IMR-90 (cell line): Measurements from ENCODE around the gene PTGER2. TPM values are rescaled to one million over a fixed set of nuclear protein-coding genes. Genes with fewer than 3 reads are reported as not detected.

ENCODE experiments used
- ATAC-seq: fragments of 200-7000 bp; cut with Tn5 transposase; 2 replicates; pipeline ENCODE4 v1.9.1; 2020; ENCODE audit warnings: low read depth, mild to moderate bottlenecking, moderate library complexity
- BruUV-seq: library from RNA; stranded (reverse); fragments of 400-500 nt; replicated peaks from 2 replicates; lab custom pipeline; 2021; lab: Mats Ljungman, UMichigan
- CTCF ChIA-PET: fragments of 300-600 bp; formaldehyde crosslinking; extraction: SDS; loops from one replicate; lab custom pipeline; 2021; ENCODE audit warnings: antibody characterized with exemption; lab: Yijun Ruan, JAX
- POLR2A ChIA-PET: fragments of 300-600 bp; sonication (Branson Sonifier 250); formaldehyde crosslinking; loops from one replicate; lab custom pipeline; 2022; ENCODE audit warnings: antibody characterized with exemption; ENCODE audit not compliant: unreplicated experiment; lab: Charles Lee
- DNase-seq: peaks from one replicate; pipeline ENCODE4 v3.0.0; 2013
- H2AFZ ChIP-seq: replicated peaks from 2 replicates; pipeline ENCODE3; 2013; ENCODE audit warnings: low read length, mild to moderate bottlenecking; ENCODE audit not compliant: poor library complexity
- H2AK5ac ChIP-seq: 2 replicates; pipeline ENCODE4 v1.6.1; 2013; ENCODE audit warnings: low read depth, low read length, inconsistent platforms
- H2AK9ac ChIP-seq: replicated peaks from 2 replicates; pipeline ENCODE3; 2013; ENCODE audit warnings: mild to moderate bottlenecking, low read depth, low read length, moderate library complexity; ENCODE audit not compliant: poor library complexity
- H2BK120ac ChIP-seq: 2 replicates; pipeline ENCODE4 v1.6.1; 2013; ENCODE audit warnings: low read depth, low read length, inconsistent platforms
- H2BK15ac ChIP-seq: 3 replicates; pipeline ENCODE4 v1.6.1; 2013; ENCODE audit warnings: low read depth, low read length, inconsistent platforms
- H2BK20ac ChIP-seq: 2 replicates; pipeline ENCODE4 v1.6.1; 2013; ENCODE audit warnings: low read depth, mild to moderate bottlenecking, inconsistent platforms, low read length, moderate library complexity
- H2BK5ac ChIP-seq: 2 replicates; pipeline ENCODE4 v1.6.1; 2013; ENCODE audit warnings: mild to moderate bottlenecking, low read depth, low read length, inconsistent platforms; ENCODE audit not compliant: poor library complexity, severe bottlenecking
- H3K14ac ChIP-seq: replicated peaks from 2 replicates; pipeline ENCODE4 v1.6.1; 2013; ENCODE audit warnings: low read depth, low read length, inconsistent platforms
- H3K18ac ChIP-seq: 2 replicates; pipeline ENCODE4 v1.6.1; 2013; ENCODE audit warnings: low read depth, low read length, control low read depth
- H3K23ac ChIP-seq: 2 replicates; pipeline ENCODE4 v1.6.1; 2013; ENCODE audit warnings: low read depth, low read length, inconsistent platforms
- H3K27ac ChIP-seq: 2 replicates; pipeline ENCODE4 v1.5.1; 2013; ENCODE audit warnings: mild to moderate bottlenecking, control low read depth, low read length; ENCODE audit not compliant: insufficient read depth
- H3K27me3 ChIP-seq: 2 replicates; pipeline ENCODE4 v1.6.1; 2013; ENCODE audit warnings: low read length; ENCODE audit not compliant: control insufficient read depth, insufficient read depth
- H3K36me3 ChIP-seq: 2 replicates; pipeline ENCODE4 v1.6.1; 2013; ENCODE audit warnings: low read length, mixed read lengths; ENCODE audit not compliant: control insufficient read depth, insufficient read depth
- H3K4ac ChIP-seq: 2 replicates; pipeline ENCODE4 v1.6.1; 2013; ENCODE audit warnings: low read depth, low read length, inconsistent platforms
- H3K4me1 ChIP-seq: 2 replicates; pipeline ENCODE4 v1.6.1; 2013; ENCODE audit warnings: low read length, mixed read lengths; ENCODE audit not compliant: control insufficient read depth, insufficient read depth
- H3K4me2 ChIP-seq: 2 replicates; pipeline ENCODE4 v1.6.1; 2013; ENCODE audit warnings: low read depth, mild to moderate bottlenecking, control low read depth, low read length, moderate library complexity
- H3K4me3 ChIP-seq: 2 replicates; pipeline ENCODE4 v1.5.1; 2013; ENCODE audit warnings: low read depth, mild to moderate bottlenecking, control low read depth, low read length, moderate library complexity; ENCODE audit not compliant: insufficient read depth
- H3K56ac ChIP-seq: 2 replicates; pipeline ENCODE4 v1.6.1; 2013; ENCODE audit warnings: low read length, inconsistent platforms; ENCODE audit not compliant: insufficient read depth; ENCODE audit errors: extremely low read depth
- H3K79me1 ChIP-seq, 2 experiments: 2 replicates each; pipeline ENCODE4 v1.6.1; 2013; ENCODE audit warnings: low read length in 2 of 2, inconsistent platforms in 1 of 2, low read depth in 1 of 2
- H3K9ac ChIP-seq: 2 replicates; pipeline ENCODE4 v1.6.1; 2013; ENCODE audit warnings: low read depth, low read length, control low read depth
- H3K9me1 ChIP-seq: 2 replicates; pipeline ENCODE4 v1.6.1; 2013; ENCODE audit warnings: low read length, inconsistent platforms; ENCODE audit not compliant: insufficient read depth
- H3K9me3 ChIP-seq: 2 replicates; pipeline ENCODE4 v1.6.1; 2013; ENCODE audit warnings: low read length; ENCODE audit not compliant: control insufficient read depth, insufficient read depth
- H4K20me1 ChIP-seq: 2 replicates; pipeline ENCODE4 v1.6.1; 2013; ENCODE audit warnings: low read length, inconsistent platforms; ENCODE audit not compliant: insufficient read depth
- H4K5ac ChIP-seq: 2 replicates; pipeline ENCODE4 v1.6.1; 2013; ENCODE audit warnings: mild to moderate bottlenecking, low read depth, low read length, control low read depth
- H4K8ac ChIP-seq, 2 experiments: 2 replicates each; pipeline ENCODE4 v1.6.1; 2013; ENCODE audit warnings: low read depth in 2 of 2, low read length in 2 of 2, control low read depth in 1 of 2, inconsistent platforms in 1 of 2
- H4K91ac ChIP-seq: 2 replicates; pipeline ENCODE4 v1.6.1; 2013; ENCODE audit warnings: low read depth, low read length, inconsistent platforms; ENCODE audit not compliant: insufficient read depth
- CHD1 ChIP-seq: IDR thresholded peaks from 2 replicates; pipeline ENCODE4 v1.6.1; 2012; ENCODE audit warnings: low read depth, low read length, improper control_type of control experiment
- FOS ChIP-seq: fragments of 150-350 bp; IDR thresholded peaks from 2 replicates; pipeline ENCODE4 v1.6.1; 2016; ENCODE audit warnings: low read depth, low read length
- MAFK ChIP-seq: IDR thresholded peaks from 2 replicates; pipeline ENCODE4 v1.6.1; 2012; ENCODE audit warnings: low read depth, low read length, improper control_type of control experiment
- MAZ ChIP-seq: IDR thresholded peaks from 2 replicates; pipeline ENCODE4 v1.6.1; 2012; ENCODE audit warnings: low read depth, mild to moderate bottlenecking, low read length, improper control_type of control experiment, moderate library complexity, borderline replicate concordance
- MXI1 ChIP-seq: IDR thresholded peaks from 2 replicates; pipeline ENCODE4 v1.6.1; 2012; ENCODE audit warnings: low read depth, mild to moderate bottlenecking, low read length, moderate library complexity, borderline replicate concordance
- RAD21 ChIP-seq: IDR thresholded peaks from 2 replicates; pipeline ENCODE4 v1.6.1; 2012; ENCODE audit warnings: low read length, improper control_type of control experiment
- RCOR1 ChIP-seq: IDR thresholded peaks from 2 replicates; pipeline ENCODE4 v1.6.1; 2012; ENCODE audit warnings: mild to moderate bottlenecking, low read length, improper control_type of control experiment; ENCODE audit not compliant: insufficient replicate concordance
- RFX5 ChIP-seq: IDR thresholded peaks from 2 replicates; pipeline ENCODE4 v1.8.0; 2012; ENCODE audit warnings: low read depth, mild to moderate bottlenecking, low read length, moderate library complexity
- SMC3 ChIP-seq: fragments of 150-350 bp; IDR thresholded peaks from 2 replicates; pipeline ENCODE4 v1.6.1; 2016; ENCODE audit warnings: low read depth, mild to moderate bottlenecking, antibody characterized with exemption, low read length, moderate library complexity
- WGBS, 2 experiments: methylation state at CpG; one replicate each; pipeline versions ENCODE4 v1.1.5 to v1.1.7; 2013; ENCODE audit warnings: missing lambda C conversion rate in 2 of 2; ENCODE audit not compliant: insufficient read length in 1 of 2; ENCODE audit errors: extremely low coverage in 2 of 2; 5-methylcytosine and 5-hydroxymethylcytosine counted together
- dilution Hi-C: fragments of 300-500 bp; cut with HindIII; formaldehyde crosslinking; loops from one replicate; pipeline ENCODE4 v1.14.3; 2018; ENCODE audit warnings: low sequenced_read_pairs; ENCODE audit not compliant: unreplicated experiment
- in situ Hi-C: fragments of 300-500 bp; cut with MboI; formaldehyde crosslinking; loops from 3 replicates; pipeline ENCODE4 v1.14.3; 2019; ENCODE audit warnings: low sequenced_read_pairs, inconsistent platforms, mixed read lengths
- intact Hi-C: fragments of 100-400 bp; cut with micrococcal nuclease; formaldehyde crosslinking; loops from 2 replicates; pipeline ENCODE4 v1.10.0; 2022
- polyA plus RNA-seq, 3 experiments: library from polyadenylated mRNA; depleted of rRNA; stranded (reverse); fragments of >200 nt; gene quantifications; 2 replicates each; pipeline ENCODE4 v1.2.3, GENCODE V29; 2012; ENCODE audit warnings: low replicate concordance in 1 of 3
- total RNA-seq: library from RNA; depleted of rRNA; stranded (reverse); fragments of >200 nt; gene quantifications from 2 replicates; pipeline ENCODE4 v1.2.3, GENCODE V29; 2012
- TF ChIP-seq, protein P1 (sequence below): conservative IDR thresholded peaks from 2 replicates; pipeline ENCODE4 v1.5.1; 2012; ENCODE audit warnings: mild to moderate bottlenecking, low read depth, low read length, improper control_type of control experiment
- TF ChIP-seq, protein P2 (sequence below): fragments of 150-350 bp; IDR thresholded peaks from 2 replicates; pipeline ENCODE4 v1.6.1; 2016; ENCODE audit warnings: low read depth, mild to moderate bottlenecking, low read length, moderate library complexity, borderline replicate concordance

Gene PTGER2
- total and polyA plus RNA-seq, 2 of the 4 experiments (the other 2 are of a cell fraction), result 24.7 to 58.5 TPM

- ChIA-PET CTCF (no interaction called here), POLR2A (no interaction called here)
- no peak overlapping the region for H3K23ac ChIP-seq
- H2BK120ac ChIP-seq, result no peak overlapping the region
- H3K27ac ChIP-seq, result no peak overlapping the region
- H3K4me1 ChIP-seq, result peaks cover 3% of the 10 kb centered on the region
- no peaks in the 10 kb centered on the region for H3K9me3 ChIP-seq
- BruUV-seq, result no TSS peak
- H2AFZ ChIP-seq, result no peak overlapping the region
- no peak overlapping the region for H2AK5ac ChIP-seq
- no peak overlapping the region for H4K91ac ChIP-seq
- H3K79me1 ChIP-seq, result no peaks in the 10 kb centered on the region
- no peak overlapping the region for H2BK20ac ChIP-seq
- H2BK5ac ChIP-seq, result no peak overlapping the region
- TF ChIP-seq, protein P1, sequence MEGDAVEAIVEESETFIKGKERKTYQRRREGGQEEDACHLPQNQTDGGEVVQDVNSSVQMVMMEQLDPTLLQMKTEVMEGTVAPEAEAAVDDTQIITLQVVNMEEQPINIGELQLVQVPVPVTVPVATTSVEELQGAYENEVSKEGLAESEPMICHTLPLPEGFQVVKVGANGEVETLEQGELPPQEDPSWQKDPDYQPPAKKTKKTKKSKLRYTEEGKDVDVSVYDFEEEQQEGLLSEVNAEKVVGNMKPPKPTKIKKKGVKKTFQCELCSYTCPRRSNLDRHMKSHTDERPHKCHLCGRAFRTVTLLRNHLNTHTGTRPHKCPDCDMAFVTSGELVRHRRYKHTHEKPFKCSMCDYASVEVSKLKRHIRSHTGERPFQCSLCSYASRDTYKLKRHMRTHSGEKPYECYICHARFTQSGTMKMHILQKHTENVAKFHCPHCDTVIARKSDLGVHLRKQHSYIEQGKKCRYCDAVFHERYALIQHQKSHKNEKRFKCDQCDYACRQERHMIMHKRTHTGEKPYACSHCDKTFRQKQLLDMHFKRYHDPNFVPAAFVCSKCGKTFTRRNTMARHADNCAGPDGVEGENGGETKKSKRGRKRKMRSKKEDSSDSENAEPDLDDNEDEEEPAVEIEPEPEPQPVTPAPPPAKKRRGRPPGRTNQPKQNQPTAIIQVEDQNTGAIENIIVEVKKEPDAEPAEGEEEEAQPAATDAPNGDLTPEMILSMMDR, result no peak
- no peak for TF ChIP-seq FOS
- TF ChIP-seq CHD1, result no peak
- TF ChIP-seq RCOR1, result no peak
- TF ChIP-seq MXI1, result no peak
- no peak for TF ChIP-seq RAD21
- TF ChIP-seq RFX5, result no peak
- TF ChIP-seq MAFK, result no peak
- no peak for TF ChIP-seq SMC3
- TF ChIP-seq, protein P2, sequence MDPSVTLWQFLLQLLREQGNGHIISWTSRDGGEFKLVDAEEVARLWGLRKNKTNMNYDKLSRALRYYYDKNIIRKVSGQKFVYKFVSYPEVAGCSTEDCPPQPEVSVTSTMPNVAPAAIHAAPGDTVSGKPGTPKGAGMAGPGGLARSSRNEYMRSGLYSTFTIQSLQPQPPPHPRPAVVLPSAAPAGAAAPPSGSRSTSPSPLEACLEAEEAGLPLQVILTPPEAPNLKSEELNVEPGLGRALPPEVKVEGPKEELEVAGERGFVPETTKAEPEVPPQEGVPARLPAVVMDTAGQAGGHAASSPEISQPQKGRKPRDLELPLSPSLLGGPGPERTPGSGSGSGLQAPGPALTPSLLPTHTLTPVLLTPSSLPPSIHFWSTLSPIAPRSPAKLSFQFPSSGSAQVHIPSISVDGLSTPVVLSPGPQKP, result no peak
- TF ChIP-seq MAZ, result no peak
- dilution Hi-C loops (no loop called here), in situ Hi-C loops (no loop called here), intact Hi-C loops (no loop called here)
- no peak overlapping the region for H3K14ac ChIP-seq
- H2BK15ac ChIP-seq, result no peak overlapping the region
- no peak overlapping the region for H3K18ac ChIP-seq
- no peak overlapping the region for H4K8ac ChIP-seq
- H4K20me1 ChIP-seq, result no peaks in the 10 kb centered on the region
- WGBS, 2 experiments, result 100% methylated on average over 1 of the region's 4 CpGs; no CpG with 5 or more reads in 1 of the 2 experiments
- ATAC-seq (no peak), DNase-seq (no peak)
- no peak overlapping the region for H3K4me3 ChIP-seq
- H3K56ac ChIP-seq, result no peak overlapping the region
- H3K27me3 ChIP-seq, result 0 out of 2 replicates have a peak, but pooled peaks cover 2% of the 10 kb centered on the region
- H3K9ac ChIP-seq, result no peak overlapping the region
- H2AK9ac ChIP-seq, result no peak overlapping the region
- peaks cover 3% of the 10 kb centered on the region; the same call in 1 of the 2 replicates for H3K9me1 ChIP-seq
- no peak overlapping the region for H4K5ac ChIP-seq
- no peak overlapping the region for H3K4ac ChIP-seq
- H3K4me2 ChIP-seq, result no peak overlapping the region
- no peaks in the 10 kb centered on the region for H3K36me3 ChIP-seq
Measured at GRCh38 chr14:52370406-52370935, 56.4 kb downstream of the PTGER2 start.
